Measurements from ENCODE around the gene SETD5.

GRCh38 chr3:9349321-9350117 is 47.9 kb upstream of the SETD5 start:
- no peak for TF ChIP-seq CTCF (IDR thresholded peaks at IDR 0.05)
- TF ChIP-seq POLR2A (IDR thresholded peaks at IDR 0.05) = no peak
